GM19397 (cell line): ENCODE results near the gene BTBD16.

Source experiments
- ATAC-seq: cut with Tn5 transposase; IDR thresholded peaks from one replicate; pipeline ENCODE4 v1.9.1; 2021; ENCODE audit warnings: mild to moderate bottlenecking, moderate library complexity; ENCODE audit not compliant: unreplicated experiment

Gene BTBD16

GRCh38 chr10:122292376-122292775 lies 21.3 kb downstream of the BTBD16 start:
- ATAC-seq, result no peak

- no peak for ATAC-seq
Measured at GRCh38 chr10:122293156-122293960, 22.3 kb downstream of the BTBD16 start.

- no peak for ATAC-seq
Measured at GRCh38 chr10:122293961-122294380, 22.9 kb downstream of the BTBD16 start.

- ATAC-seq, result no peak
Measured at GRCh38 chr10:122294511-122295450, 23.7 kb downstream of the BTBD16 start.

- no peak for ATAC-seq
Measured at GRCh38 chr10:122295451-122295809, 24.3 kb downstream of the BTBD16 start.

- no peak for ATAC-seq
Measured at GRCh38 chr10:122296363-122297120, 25.4 kb downstream of the BTBD16 start.

GRCh38 chr10:122297583-122297982 lies 26.5 kb downstream of the BTBD16 start:
- no peak for ATAC-seq

- ATAC-seq, result no peak
Measured at GRCh38 chr10:122298206-122298597, 27.1 kb downstream of the BTBD16 start.

- no peak for ATAC-seq
Measured at GRCh38 chr10:122298598-122299301, 27.7 kb downstream of the BTBD16 start.

GRCh38 chr10:122299423-122300075 lies 28.5 kb downstream of the BTBD16 start:
- no peak for ATAC-seq

- ATAC-seq, result no peak
Measured at GRCh38 chr10:122301055-122301810, 30.1 kb downstream of the BTBD16 start.

- ATAC-seq, result no peak
Measured at GRCh38 chr10:122301811-122302115, 30.7 kb downstream of the BTBD16 start.

- ATAC-seq, result no peak
Measured at GRCh38 chr10:122302315-122302714, 31.2 kb downstream of the BTBD16 start.

- ATAC-seq, result no peak
Measured at GRCh38 chr10:122303271-122304053, 32.4 kb downstream of the BTBD16 start.

GRCh38 chr10:122304054-122304579 lies 33.0 kb downstream of the BTBD16 start:
- ATAC-seq, result no peak

- no peak for ATAC-seq
Measured at GRCh38 chr10:122306282-122306681, 35.2 kb downstream of the BTBD16 start.

- ATAC-seq, result no peak
Measured at GRCh38 chr10:122306744-122307143, 35.6 kb downstream of the BTBD16 start.

- ATAC-seq, result no peak
Measured at GRCh38 chr10:122307669-122308416, 36.7 kb downstream of the BTBD16 start.
